GM23338 (cell line): ENCODE data around the gene PCGF3.
"Not testable (repeated sequence)": the region's sequence is repeated elsewhere in the genome, so short reads cannot be mapped to it uniquely, and the experiment has no call there.

Experiments used
- CREB1 ChIP-seq: fragments of 250-450 bp; sonication (Bioruptor Pico); IDR thresholded peaks from 2 replicates; pipeline ENCODE4 v1.5.0; 2020; ENCODE audit warnings: low read depth, mild to moderate bottlenecking, moderate library complexity
- ETS1 ChIP-seq: IDR thresholded peaks from 2 replicates; pipeline ENCODE4 v1.6.1; 2016; ENCODE audit warnings: antibody characterized with exemption
- EZH2 ChIP-seq: fragments of 200-600 bp; sonication (generic); IDR thresholded peaks from one replicate; pipeline ENCODE4 v1.8.0; 2017; ENCODE audit warnings: antibody characterized with exemption, mild to moderate bottlenecking, low read depth; ENCODE audit not compliant: unreplicated experiment
- EZH2phosphoT487 ChIP-seq: fragments of 200-600 bp; sonication (generic); IDR thresholded peaks from one replicate; pipeline ENCODE4 v1.8.1; 2018; ENCODE audit warnings: antibody characterized with exemption; ENCODE audit not compliant: unreplicated experiment
- JUNB ChIP-seq: IDR thresholded peaks from one replicate; pipeline ENCODE4 v1.6.1; 2016; ENCODE audit warnings: antibody characterized with exemption; ENCODE audit not compliant: unreplicated experiment
- NANOG ChIP-seq: IDR thresholded peaks from 2 replicates; pipeline ENCODE4 v1.6.1; 2016; ENCODE audit warnings: antibody characterized with exemption, borderline replicate concordance
- POLR2AphosphoS5 ChIP-seq: IDR thresholded peaks from 2 replicates; pipeline ENCODE4 v1.6.1; 2016; ENCODE audit warnings: antibody characterized with exemption, low read depth
- STAT1 ChIP-seq: IDR thresholded peaks from one replicate; pipeline ENCODE4 v1.6.1; 2016; ENCODE audit warnings: antibody characterized with exemption; ENCODE audit not compliant: unreplicated experiment
- ZNF114 ChIP-seq: fragments of 250-450 bp; sonication (Bioruptor Pico); IDR thresholded peaks from 2 replicates; pipeline ENCODE4 v1.5.0; 2020; ENCODE audit warnings: mild to moderate bottlenecking, moderate library complexity
- ZNF331 ChIP-seq: fragments of 250-450 bp; sonication (Bioruptor Pico); IDR thresholded peaks from 2 replicates; pipeline ENCODE4 v1.5.0; 2020; ENCODE audit warnings: low read depth, mild to moderate bottlenecking, moderate library complexity
- TF ChIP-seq, protein P1 (sequence below), 2 experiments: fragments of 200-600 bp in 1 of 2; sonication (generic) in 1 of 2; conservative IDR thresholded peaks; 2 replicates each; pipeline versions ENCODE4 v1.5.1 to v1.6.1; 2016 to 2017; ENCODE audit warnings: antibody characterized with exemption in 2 of 2, low read depth in 2 of 2, mild to moderate bottlenecking in 2 of 2, moderate library complexity in 1 of 2
- TF ChIP-seq, protein P2 (sequence below): IDR thresholded peaks from one replicate; pipeline ENCODE4 v1.6.1; 2018; ENCODE audit warnings: antibody characterized with exemption; ENCODE audit not compliant: unreplicated experiment
- TF ChIP-seq, protein P3 (sequence below): fragments of 250-450 bp; sonication (Bioruptor Pico); IDR thresholded peaks from 2 replicates; pipeline ENCODE4 v1.5.0; 2020; ENCODE audit warnings: mild to moderate bottlenecking, moderate library complexity

DNA sequence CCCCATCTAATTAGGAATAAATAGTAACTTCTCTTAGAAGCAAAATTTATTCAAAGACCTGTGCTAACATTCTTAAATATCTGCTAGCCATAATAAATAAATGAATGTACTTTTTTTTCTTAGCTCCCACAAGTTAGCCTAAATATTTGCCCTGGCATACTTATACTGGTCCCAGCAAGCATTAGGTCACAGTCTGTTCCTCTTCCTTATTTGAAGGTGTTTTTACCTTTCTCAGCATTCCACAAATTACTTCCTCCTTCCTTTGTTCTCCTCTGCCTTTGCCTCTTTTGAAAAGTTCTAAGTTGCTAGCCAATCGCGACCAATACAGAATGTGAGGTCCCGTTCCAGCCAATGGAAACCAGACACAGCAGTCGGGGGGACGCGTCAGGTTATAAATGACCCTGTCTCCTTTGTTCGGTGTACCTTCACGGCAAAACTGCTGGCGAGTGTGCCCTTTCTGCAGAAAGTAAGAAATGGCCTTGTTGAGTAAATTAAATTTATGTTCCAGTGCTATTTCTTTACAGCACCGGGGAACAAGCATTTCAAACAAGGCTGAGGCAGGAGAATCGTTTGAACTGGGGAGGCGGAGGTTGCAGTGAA is 11.2 kb upstream of the PCGF3 start:
- TF ChIP-seq EZH2phosphoT487; EZH2; POLR2AphosphoS5; ZNF331; CREB1 (CRISPR knock-in tag); STAT1; ETS1; ZNF114 (CRISPR knock-in tag); JUNB; NANOG: not testable (repeated sequence)
- TF ChIP-seq, protein P1, sequence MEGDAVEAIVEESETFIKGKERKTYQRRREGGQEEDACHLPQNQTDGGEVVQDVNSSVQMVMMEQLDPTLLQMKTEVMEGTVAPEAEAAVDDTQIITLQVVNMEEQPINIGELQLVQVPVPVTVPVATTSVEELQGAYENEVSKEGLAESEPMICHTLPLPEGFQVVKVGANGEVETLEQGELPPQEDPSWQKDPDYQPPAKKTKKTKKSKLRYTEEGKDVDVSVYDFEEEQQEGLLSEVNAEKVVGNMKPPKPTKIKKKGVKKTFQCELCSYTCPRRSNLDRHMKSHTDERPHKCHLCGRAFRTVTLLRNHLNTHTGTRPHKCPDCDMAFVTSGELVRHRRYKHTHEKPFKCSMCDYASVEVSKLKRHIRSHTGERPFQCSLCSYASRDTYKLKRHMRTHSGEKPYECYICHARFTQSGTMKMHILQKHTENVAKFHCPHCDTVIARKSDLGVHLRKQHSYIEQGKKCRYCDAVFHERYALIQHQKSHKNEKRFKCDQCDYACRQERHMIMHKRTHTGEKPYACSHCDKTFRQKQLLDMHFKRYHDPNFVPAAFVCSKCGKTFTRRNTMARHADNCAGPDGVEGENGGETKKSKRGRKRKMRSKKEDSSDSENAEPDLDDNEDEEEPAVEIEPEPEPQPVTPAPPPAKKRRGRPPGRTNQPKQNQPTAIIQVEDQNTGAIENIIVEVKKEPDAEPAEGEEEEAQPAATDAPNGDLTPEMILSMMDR (conservative IDR thresholded peaks at IDR 0.05; ENCODE audit: low read depth in 2 of 2): not testable (repeated sequence)
- TF ChIP-seq, protein P2, sequence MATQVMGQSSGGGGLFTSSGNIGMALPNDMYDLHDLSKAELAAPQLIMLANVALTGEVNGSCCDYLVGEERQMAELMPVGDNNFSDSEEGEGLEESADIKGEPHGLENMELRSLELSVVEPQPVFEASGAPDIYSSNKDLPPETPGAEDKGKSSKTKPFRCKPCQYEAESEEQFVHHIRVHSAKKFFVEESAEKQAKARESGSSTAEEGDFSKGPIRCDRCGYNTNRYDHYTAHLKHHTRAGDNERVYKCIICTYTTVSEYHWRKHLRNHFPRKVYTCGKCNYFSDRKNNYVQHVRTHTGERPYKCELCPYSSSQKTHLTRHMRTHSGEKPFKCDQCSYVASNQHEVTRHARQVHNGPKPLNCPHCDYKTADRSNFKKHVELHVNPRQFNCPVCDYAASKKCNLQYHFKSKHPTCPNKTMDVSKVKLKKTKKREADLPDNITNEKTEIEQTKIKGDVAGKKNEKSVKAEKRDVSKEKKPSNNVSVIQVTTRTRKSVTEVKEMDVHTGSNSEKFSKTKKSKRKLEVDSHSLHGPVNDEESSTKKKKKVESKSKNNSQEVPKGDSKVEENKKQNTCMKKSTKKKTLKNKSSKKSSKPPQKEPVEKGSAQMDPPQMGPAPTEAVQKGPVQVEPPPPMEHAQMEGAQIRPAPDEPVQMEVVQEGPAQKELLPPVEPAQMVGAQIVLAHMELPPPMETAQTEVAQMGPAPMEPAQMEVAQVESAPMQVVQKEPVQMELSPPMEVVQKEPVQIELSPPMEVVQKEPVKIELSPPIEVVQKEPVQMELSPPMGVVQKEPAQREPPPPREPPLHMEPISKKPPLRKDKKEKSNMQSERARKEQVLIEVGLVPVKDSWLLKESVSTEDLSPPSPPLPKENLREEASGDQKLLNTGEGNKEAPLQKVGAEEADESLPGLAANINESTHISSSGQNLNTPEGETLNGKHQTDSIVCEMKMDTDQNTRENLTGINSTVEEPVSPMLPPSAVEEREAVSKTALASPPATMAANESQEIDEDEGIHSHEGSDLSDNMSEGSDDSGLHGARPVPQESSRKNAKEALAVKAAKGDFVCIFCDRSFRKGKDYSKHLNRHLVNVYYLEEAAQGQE: not testable (repeated sequence)
- TF ChIP-seq, protein P3, sequence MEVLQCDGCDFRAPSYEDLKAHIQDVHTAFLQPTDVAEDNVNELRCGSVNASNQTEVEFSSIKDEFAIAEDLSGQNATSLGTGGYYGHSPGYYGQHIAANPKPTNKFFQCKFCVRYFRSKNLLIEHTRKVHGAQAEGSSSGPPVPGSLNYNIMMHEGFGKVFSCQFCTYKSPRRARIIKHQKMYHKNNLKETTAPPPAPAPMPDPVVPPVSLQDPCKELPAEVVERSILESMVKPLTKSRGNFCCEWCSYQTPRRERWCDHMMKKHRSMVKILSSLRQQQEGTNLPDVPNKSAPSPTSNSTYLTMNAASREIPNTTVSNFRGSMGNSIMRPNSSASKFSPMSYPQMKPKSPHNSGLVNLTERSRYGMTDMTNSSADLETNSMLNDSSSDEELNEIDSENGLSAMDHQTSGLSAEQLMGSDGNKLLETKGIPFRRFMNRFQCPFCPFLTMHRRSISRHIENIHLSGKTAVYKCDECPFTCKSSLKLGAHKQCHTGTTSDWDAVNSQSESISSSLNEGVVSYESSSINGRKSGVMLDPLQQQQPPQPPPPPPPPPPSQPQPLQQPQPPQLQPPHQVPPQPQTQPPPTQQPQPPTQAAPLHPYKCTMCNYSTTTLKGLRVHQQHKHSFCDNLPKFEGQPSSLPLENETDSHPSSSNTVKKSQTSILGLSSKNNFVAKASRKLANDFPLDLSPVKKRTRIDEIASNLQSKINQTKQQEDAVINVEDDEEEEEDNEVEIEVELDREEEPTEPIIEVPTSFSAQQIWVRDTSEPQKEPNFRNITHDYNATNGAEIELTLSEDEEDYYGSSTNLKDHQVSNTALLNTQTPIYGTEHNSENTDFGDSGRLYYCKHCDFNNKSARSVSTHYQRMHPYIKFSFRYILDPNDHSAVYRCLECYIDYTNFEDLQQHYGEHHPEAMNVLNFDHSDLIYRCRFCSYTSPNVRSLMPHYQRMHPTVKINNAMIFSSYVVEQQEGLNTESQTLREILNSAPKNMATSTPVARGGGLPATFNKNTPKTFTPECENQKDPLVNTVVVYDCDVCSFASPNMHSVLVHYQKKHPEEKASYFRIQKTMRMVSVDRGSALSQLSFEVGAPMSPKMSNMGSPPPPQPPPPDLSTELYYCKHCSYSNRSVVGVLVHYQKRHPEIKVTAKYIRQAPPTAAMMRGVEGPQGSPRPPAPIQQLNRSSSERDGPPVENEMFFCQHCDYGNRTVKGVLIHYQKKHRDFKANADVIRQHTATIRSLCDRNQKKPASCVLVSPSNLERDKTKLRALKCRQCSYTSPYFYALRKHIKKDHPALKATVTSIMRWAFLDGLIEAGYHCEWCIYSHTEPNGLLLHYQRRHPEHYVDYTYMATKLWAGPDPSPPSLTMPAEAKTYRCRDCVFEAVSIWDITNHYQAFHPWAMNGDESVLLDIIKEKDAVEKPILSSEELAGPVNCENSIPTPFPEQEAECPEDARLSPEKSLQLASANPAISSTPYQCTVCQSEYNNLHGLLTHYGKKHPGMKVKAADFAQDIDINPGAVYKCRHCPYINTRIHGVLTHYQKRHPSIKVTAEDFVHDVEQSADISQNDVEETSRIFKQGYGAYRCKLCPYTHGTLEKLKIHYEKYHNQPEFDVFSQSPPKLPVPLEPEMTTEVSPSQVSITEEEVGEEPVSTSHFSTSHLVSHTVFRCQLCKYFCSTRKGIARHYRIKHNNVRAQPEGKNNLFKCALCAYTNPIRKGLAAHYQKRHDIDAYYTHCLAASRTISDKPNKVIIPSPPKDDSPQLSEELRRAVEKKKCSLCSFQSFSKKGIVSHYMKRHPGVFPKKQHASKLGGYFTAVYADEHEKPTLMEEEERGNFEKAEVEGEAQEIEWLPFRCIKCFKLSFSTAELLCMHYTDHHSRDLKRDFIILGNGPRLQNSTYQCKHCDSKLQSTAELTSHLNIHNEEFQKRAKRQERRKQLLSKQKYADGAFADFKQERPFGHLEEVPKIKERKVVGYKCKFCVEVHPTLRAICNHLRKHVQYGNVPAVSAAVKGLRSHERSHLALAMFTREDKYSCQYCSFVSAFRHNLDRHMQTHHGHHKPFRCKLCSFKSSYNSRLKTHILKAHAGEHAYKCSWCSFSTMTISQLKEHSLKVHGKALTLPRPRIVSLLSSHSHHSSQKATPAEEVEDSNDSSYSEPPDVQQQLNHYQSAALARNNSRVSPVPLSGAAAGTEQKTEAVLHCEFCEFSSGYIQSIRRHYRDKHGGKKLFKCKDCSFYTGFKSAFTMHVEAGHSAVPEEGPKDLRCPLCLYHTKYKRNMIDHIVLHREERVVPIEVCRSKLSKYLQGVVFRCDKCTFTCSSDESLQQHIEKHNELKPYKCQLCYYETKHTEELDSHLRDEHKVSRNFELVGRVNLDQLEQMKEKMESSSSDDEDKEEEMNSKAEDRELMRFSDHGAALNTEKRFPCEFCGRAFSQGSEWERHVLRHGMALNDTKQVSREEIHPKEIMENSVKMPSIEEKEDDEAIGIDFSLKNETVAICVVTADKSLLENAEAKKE (CRISPR knock-in tag): not testable (repeated sequence)
